Activated T-helper 9 cell treated with anti-CD3 and anti-CD28 coated beads, Interleukin-2, amount 50 U/mL, for 16 hours (primary cell): ENCODE measurements around the gene CAPS2.
"Not testable (repeated sequence)": the region's sequence is repeated elsewhere in the genome, so short reads cannot be mapped to it uniquely, and the experiment has no call there.

Experiments used
- DNase-seq: peaks from one replicate; pipeline ENCODE4 v3.0.0-alpha.2; 2020; ENCODE audit warnings: low read depth

The CAPS2 gene

GRCh38 chr12:75329918-75330826, at the start of gene CAPS2:
Gene CAPS2, minus strand, starts transcription at chr12:75330324. Its CDS starts 3,826 bp downstream, at chr12:75326498.
- DNase-seq = peak; percentile 45

- no peak for DNase-seq
Observed at GRCh38 chr12:75378354-75378753, 48.2 kb upstream of the CAPS2 start.

- no peak for DNase-seq
Observed at GRCh38 chr12:75374971-75375370, 44.8 kb upstream of the CAPS2 start.

GRCh38 chr12:75366629-75367028, 36.5 kb upstream of the CAPS2 start:
- no peak for DNase-seq

GRCh38 chr12:75364919-75365318, 34.8 kb upstream of the CAPS2 start:
- no peak for DNase-seq

- no peak for DNase-seq
Observed at GRCh38 chr12:75361408-75361807, 31.3 kb upstream of the CAPS2 start.

GRCh38 chr12:75360920-75361319, 30.8 kb upstream of the CAPS2 start:
- no peak for DNase-seq

GRCh38 chr12:75354011-75354410, 23.9 kb upstream of the CAPS2 start:
- no peak for DNase-seq

- DNase-seq = no peak
Observed at GRCh38 chr12:75350413-75350812, 20.3 kb upstream of the CAPS2 start.

GRCh38 chr12:75349946-75350345, 19.8 kb upstream of the CAPS2 start:
- DNase-seq = no peak

GRCh38 chr12:75346215-75346614, 16.1 kb upstream of the CAPS2 start:
- DNase-seq = not testable (repeated sequence)

- DNase-seq = no peak
Observed at GRCh38 chr12:75345531-75345930, 15.4 kb upstream of the CAPS2 start.

- no peak for DNase-seq
Observed at GRCh38 chr12:75341873-75342272, 11.7 kb upstream of the CAPS2 start.

- DNase-seq = no peak
Observed at GRCh38 chr12:75337905-75338304, 7.8 kb upstream of the CAPS2 start.

- peak; percentile 66 for DNase-seq
Observed at GRCh38 chr12:75334384-75335030, 4.4 kb upstream of the CAPS2 start, which contains the start of gene GLIPR1L1. Gene GLIPR1L1, plus strand, starts transcription at chr12:75334670. Its CDS starts 59 bp downstream, at chr12:75334729.

- no peak for DNase-seq
Observed at GRCh38 chr12:75327642-75328041, 2.5 kb downstream of the CAPS2 start.

- no peak for DNase-seq
Observed at GRCh38 chr12:75323663-75324062, 6.5 kb downstream of the CAPS2 start.

GRCh38 chr12:75322464-75322863, 7.7 kb downstream of the CAPS2 start:
- no peak for DNase-seq

GRCh38 chr12:75317784-75318183, 12.3 kb downstream of the CAPS2 start:
- DNase-seq = no peak

GRCh38 chr12:75315518-75315917, 14.6 kb downstream of the CAPS2 start:
- no peak for DNase-seq

- no peak for DNase-seq
Observed at GRCh38 chr12:75311369-75311768, 18.8 kb downstream of the CAPS2 start.

- no peak for DNase-seq
Observed at GRCh38 chr12:75308279-75308678, 21.8 kb downstream of the CAPS2 start.
